ENCODE results near the gene SHMT1. TPM values are rescaled to one million over a fixed set of nuclear protein-coding genes. Genes with fewer than 3 reads are reported as not detected.
A peak's percentile ranks its signal among the peaks of the same experiment; 100 is the strongest.

The SHMT1 gene
- polyA plus RNA-seq, 3 donors = 4.2 to 17.9 (median 16.6) TPM

DNA sequence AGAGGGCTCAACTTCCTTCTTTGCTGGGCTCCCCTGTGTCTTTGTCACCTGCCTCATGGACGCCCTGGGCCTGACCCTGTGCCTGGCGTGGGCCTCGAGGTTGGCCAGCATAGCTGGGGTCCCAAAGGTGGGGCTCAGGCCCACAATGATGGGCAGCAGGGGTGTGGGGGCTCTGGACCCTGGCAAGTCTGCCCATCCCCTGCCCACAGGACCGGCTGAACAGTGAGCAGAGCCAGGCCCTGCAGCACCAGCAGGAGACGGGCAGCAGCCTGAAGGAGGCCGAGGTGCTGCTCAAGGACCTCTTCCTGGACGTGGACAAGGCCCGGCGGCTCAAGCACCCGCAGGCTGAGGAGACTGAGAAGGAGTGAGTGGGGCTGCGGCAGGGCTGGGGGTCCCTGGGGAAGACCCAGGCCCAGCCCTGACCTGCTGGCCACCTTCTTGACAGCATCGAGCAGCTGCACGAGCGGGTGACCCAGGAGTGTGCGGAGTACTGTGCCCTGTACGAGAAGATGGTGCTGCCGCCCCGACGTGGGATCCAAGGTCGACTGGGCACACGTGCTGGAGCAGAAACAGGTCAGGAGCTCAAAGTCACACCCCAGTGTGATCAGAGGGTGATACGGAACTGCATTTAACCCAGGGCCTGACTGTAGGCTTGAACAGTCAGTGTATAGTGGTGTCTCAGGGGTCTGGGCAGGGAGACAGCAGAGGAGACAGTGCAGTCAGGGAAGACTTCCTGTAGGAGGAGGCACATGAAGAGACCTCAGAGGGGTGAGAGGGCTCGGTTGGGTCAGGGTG, 18.0 kb upstream of the SHMT1 start:
- TF ChIP-seq, protein P1, sequence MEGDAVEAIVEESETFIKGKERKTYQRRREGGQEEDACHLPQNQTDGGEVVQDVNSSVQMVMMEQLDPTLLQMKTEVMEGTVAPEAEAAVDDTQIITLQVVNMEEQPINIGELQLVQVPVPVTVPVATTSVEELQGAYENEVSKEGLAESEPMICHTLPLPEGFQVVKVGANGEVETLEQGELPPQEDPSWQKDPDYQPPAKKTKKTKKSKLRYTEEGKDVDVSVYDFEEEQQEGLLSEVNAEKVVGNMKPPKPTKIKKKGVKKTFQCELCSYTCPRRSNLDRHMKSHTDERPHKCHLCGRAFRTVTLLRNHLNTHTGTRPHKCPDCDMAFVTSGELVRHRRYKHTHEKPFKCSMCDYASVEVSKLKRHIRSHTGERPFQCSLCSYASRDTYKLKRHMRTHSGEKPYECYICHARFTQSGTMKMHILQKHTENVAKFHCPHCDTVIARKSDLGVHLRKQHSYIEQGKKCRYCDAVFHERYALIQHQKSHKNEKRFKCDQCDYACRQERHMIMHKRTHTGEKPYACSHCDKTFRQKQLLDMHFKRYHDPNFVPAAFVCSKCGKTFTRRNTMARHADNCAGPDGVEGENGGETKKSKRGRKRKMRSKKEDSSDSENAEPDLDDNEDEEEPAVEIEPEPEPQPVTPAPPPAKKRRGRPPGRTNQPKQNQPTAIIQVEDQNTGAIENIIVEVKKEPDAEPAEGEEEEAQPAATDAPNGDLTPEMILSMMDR (IDR thresholded peaks at IDR 0.05) = no peak
- H3K36me3 ChIP-seq (replicated peaks in 1 of 2; ENCODE audit: control insufficient read depth in 1 of 2, insufficient read depth in 2 of 2, low read length in 2 of 2) = no peaks in the 10 kb centered on the region
- no peak overlapping the region for H3K4me2 ChIP-seq (replicated peaks; ENCODE audit: extremely low read depth, low read length, poor library complexity, severe bottlenecking)
- peaks cover 15% of the 10 kb centered on the region for H3K4me1 Mint-ChIP-seq
- no peak for DNase-seq
- no peak overlapping the region for H3K9ac ChIP-seq (ENCODE audit: insufficient read depth, low read length, poor library complexity, severe bottlenecking)
- H3K27me3 Mint-ChIP-seq (ENCODE audit: low read depth in 3 of 3) = peaks cover 37 to 55% (median 48%) of the 10 kb centered on the region in 3 donors
- H3K36me3 Mint-ChIP-seq = peaks cover 0 to 4% of the 10 kb centered on the region in 2 donors
- H3K9me3 Mint-ChIP-seq = peaks cover 0 to 5% (median 0%) of the 10 kb centered on the region in 7 donors
- no peak overlapping the region for H2AFZ ChIP-seq (ENCODE audit: insufficient read depth, low read depth, low read length, poor library complexity, severe bottlenecking)
- H3K27ac Mint-ChIP-seq = no peak overlapping the region
- 90% methylated on average over 20 of the region's 23 CpGs for WGBS (ENCODE audit: insufficient coverage)
- H3K27ac ChIP-seq (ENCODE audit: low read depth in 1 of 2, low read length in 2 of 2) = no peak overlapping the region
- no peak overlapping the region for H3K4me3 ChIP-seq (replicated peaks in 1 of 3; ENCODE audit: low read depth in 2 of 3, low read length in 3 of 3)
- no peaks in the 10 kb centered on the region for H4K20me1 ChIP-seq (ENCODE audit: insufficient read depth, low read length)
- peaks cover 22 to 26% of the 10 kb centered on the region in 2 donors for H3K4me1 ChIP-seq (ENCODE audit: control insufficient read depth in 1 of 2, insufficient read depth in 2 of 2, low read length in 2 of 2)
- intact Hi-C loops (cut with micrococcal nuclease) = no loop called here
- peaks cover 0 to 31% of the 10 kb centered on the region in 2 donors for H3K27me3 ChIP-seq (ENCODE audit: control insufficient read depth in 2 of 2, insufficient read depth in 2 of 2, low read length in 2 of 2)
- H3K4me3 Mint-ChIP-seq = peak overlapping the region in 1 of 2 donors; percentile 81
- no peaks in the 10 kb centered on the region for H3K79me2 ChIP-seq (ENCODE audit: insufficient read depth, low read length)
- H3K9me3 ChIP-seq (replicated peaks in 1 of 2; ENCODE audit: control insufficient read depth in 1 of 2, insufficient read depth in 1 of 2, low read length in 2 of 2) = no peaks in the 10 kb centered on the region

DNA sequence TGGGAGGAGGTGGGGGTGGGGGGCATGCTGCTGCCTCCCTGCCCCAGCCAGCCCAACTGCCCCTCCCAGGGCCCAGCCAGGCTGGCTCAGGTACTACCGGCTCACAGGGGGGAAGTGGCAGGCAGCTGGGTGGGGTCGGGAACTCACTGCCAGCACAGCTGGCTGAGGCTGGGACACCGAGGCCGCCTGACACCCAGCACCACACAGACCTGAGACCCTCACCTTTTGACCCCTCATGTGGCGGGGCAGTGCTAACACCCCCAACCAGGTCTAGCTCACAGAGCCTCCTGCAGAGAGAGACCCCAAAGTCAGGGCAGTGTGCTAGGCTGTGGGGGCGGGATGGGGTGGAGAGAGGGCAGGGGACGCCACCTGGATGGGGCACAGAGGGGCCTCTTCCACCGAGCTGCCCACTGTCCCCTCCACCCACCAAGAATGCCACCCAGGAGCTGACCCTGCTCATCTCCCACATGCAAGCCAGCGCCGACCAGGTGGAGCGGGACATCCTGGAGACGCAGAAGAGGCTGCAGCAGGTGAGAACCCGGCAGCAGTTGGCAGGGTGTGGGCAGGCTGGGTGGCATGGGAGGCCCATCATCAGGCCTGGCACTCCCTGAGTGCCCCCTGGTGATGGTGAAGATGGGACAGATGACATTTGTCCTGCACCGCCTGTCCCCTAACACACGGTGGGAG, 17.3 kb upstream of the SHMT1 start:
- WGBS (ENCODE audit: insufficient coverage) = 50% methylated on average over 7 of the region's 15 CpGs
- intact Hi-C loops (cut with micrococcal nuclease) = no loop called here
- H3K9me3 ChIP-seq (replicated peaks in 1 of 2; ENCODE audit: control insufficient read depth in 1 of 2, insufficient read depth in 1 of 2, low read length in 2 of 2) = peaks cover 0 to 1% of the 10 kb centered on the region in 2 donors
- peaks cover under 1 to 9% (median 4%) of the 10 kb centered on the region in 7 donors for H3K9me3 Mint-ChIP-seq
- no peak overlapping the region for H3K9ac ChIP-seq (ENCODE audit: insufficient read depth, low read length, poor library complexity, severe bottlenecking)
- no peak overlapping the region for H3K27ac ChIP-seq (ENCODE audit: low read depth in 1 of 2, low read length in 2 of 2)
- no peak overlapping the region for H2AFZ ChIP-seq (ENCODE audit: insufficient read depth, low read depth, low read length, poor library complexity, severe bottlenecking)
- H3K79me2 ChIP-seq (ENCODE audit: insufficient read depth, low read length) = no peaks in the 10 kb centered on the region
- peaks cover 16% of the 10 kb centered on the region for H3K4me1 Mint-ChIP-seq
- H3K4me2 ChIP-seq (replicated peaks; ENCODE audit: extremely low read depth, low read length, poor library complexity, severe bottlenecking) = no peak overlapping the region
- H3K27me3 Mint-ChIP-seq (ENCODE audit: low read depth in 3 of 3) = peaks cover 36 to 55% (median 51%) of the 10 kb centered on the region in 3 donors
- peaks cover 22 to 26% of the 10 kb centered on the region in 2 donors for H3K4me1 ChIP-seq (ENCODE audit: control insufficient read depth in 1 of 2, insufficient read depth in 2 of 2, low read length in 2 of 2)
- H3K27me3 ChIP-seq (ENCODE audit: control insufficient read depth in 2 of 2, insufficient read depth in 2 of 2, low read length in 2 of 2) = peaks cover 0 to 31% of the 10 kb centered on the region in 2 donors
- H4K20me1 ChIP-seq (ENCODE audit: insufficient read depth, low read length) = no peaks in the 10 kb centered on the region
- DNase-seq = no peak
- H3K4me3 ChIP-seq (replicated peaks in 1 of 3; ENCODE audit: low read depth in 2 of 3, low read length in 3 of 3) = no peak overlapping the region
- peaks cover under 1 to 4% of the 10 kb centered on the region in 2 donors for H3K36me3 Mint-ChIP-seq
- TF ChIP-seq, protein P1 (IDR thresholded peaks at IDR 0.05) = no peak
- H3K4me3 Mint-ChIP-seq = peak overlapping the region in 1 of 2 donors; percentile 26
- H3K27ac Mint-ChIP-seq = no peak overlapping the region
- no peaks in the 10 kb centered on the region for H3K36me3 ChIP-seq (replicated peaks in 1 of 2; ENCODE audit: control insufficient read depth in 1 of 2, insufficient read depth in 2 of 2, low read length in 2 of 2)

Data from CD14-positive monocyte (primary cell).